ENCODE data around the gene ZFP91. TPM values are rescaled to one million over a fixed set of nuclear protein-coding genes. Genes with fewer than 3 reads are reported as not detected.

The ZFP91 gene
- total RNA-seq, 1 donor from 2014 or later = 57.4 TPM

- intact Hi-C loops (cut with micrococcal nuclease) = no loop called here
These were observed 48.1 kb downstream of the ZFP91 start for GRCh38 chr11:58626934-58627483.

- intact Hi-C loops (cut with micrococcal nuclease) = no loop called here
These were observed 49.6 kb downstream of the ZFP91 start for GRCh38 chr11:58628446-58628845.

GRCh38 chr11:58629857-58630256, 51.0 kb downstream of the ZFP91 start:
- intact Hi-C loops (cut with micrococcal nuclease) = loop anchor here (2.0 kb wide), 1 partner anchor 61 kb away; no protein-coding TSS in a partner anchor

GRCh38 chr11:58631378-58631777, 52.5 kb downstream of the ZFP91 start:
- intact Hi-C loops (cut with micrococcal nuclease) = loop anchor here (2.0 kb wide), 1 partner anchor 63 kb away; no protein-coding TSS in a partner anchor

- intact Hi-C loops (cut with micrococcal nuclease) = no loop called here
These were observed 53.6 kb downstream of the ZFP91 start for GRCh38 chr11:58632510-58632909.

- intact Hi-C loops (cut with micrococcal nuclease) = no loop called here
These were observed 57.7 kb downstream of the ZFP91 start for GRCh38 chr11:58636587-58636986.

- intact Hi-C loops (cut with micrococcal nuclease) = no loop called here
These were observed 58.5 kb downstream of the ZFP91 start for GRCh38 chr11:58637371-58637770.

GRCh38 chr11:58639103-58639502, 60.2 kb downstream of the ZFP91 start:
- intact Hi-C loops (cut with micrococcal nuclease) = no loop called here

- intact Hi-C loops (cut with micrococcal nuclease) = no loop called here
These were observed 60.8 kb downstream of the ZFP91 start for GRCh38 chr11:58639669-58640068.

- intact Hi-C loops (cut with micrococcal nuclease) = no loop called here
These were observed 61.6 kb downstream of the ZFP91 start for GRCh38 chr11:58640386-58641023.

GRCh38 chr11:58641341-58641740, 62.5 kb downstream of the ZFP91 start:
- intact Hi-C loops (cut with micrococcal nuclease) = no loop called here

- intact Hi-C loops (cut with micrococcal nuclease) = no loop called here
These were observed 63.1 kb downstream of the ZFP91 start for GRCh38 chr11:58641803-58642581.

GRCh38 chr11:58645854-58646253, 67.0 kb downstream of the ZFP91 start:
- intact Hi-C loops (cut with micrococcal nuclease) = no loop called here

- intact Hi-C loops (cut with micrococcal nuclease) = no loop called here
These were observed 68.4 kb downstream of the ZFP91 start for GRCh38 chr11:58647141-58647699.

- intact Hi-C loops (cut with micrococcal nuclease) = no loop called here
These were observed 69.0 kb downstream of the ZFP91 start for GRCh38 chr11:58647866-58648265.

- intact Hi-C loops (cut with micrococcal nuclease) = no loop called here
These were observed 70.8 kb downstream of the ZFP91 start for GRCh38 chr11:58649623-58650022.

GRCh38 chr11:58650496-58650895, 71.6 kb downstream of the ZFP91 start:
- intact Hi-C loops (cut with micrococcal nuclease) = no loop called here

- intact Hi-C loops (cut with micrococcal nuclease) = no loop called here
These were observed 73.9 kb downstream of the ZFP91 start for GRCh38 chr11:58652726-58653280.

- intact Hi-C loops (cut with micrococcal nuclease) = loop anchor here (1.0 kb wide), 1 partner anchor 134 kb away; no protein-coding TSS in a partner anchor
These were observed 75.4 kb downstream of the ZFP91 start for GRCh38 chr11:58654079-58654907.

GRCh38 chr11:58654908-58655296, 76.0 kb downstream of the ZFP91 start:
- intact Hi-C loops (cut with micrococcal nuclease) = loop anchor here (1.0 kb wide), 1 partner anchor 133 kb away; no protein-coding TSS in a partner anchor

- intact Hi-C loops (cut with micrococcal nuclease) = no loop called here
These were observed 77.5 kb downstream of the ZFP91 start for GRCh38 chr11:58656348-58656747.
